NT2/D1 (cell line): ENCODE measurements around the gene P2RX6.
A peak's percentile ranks its signal among the peaks of the same experiment; 100 is the strongest.
"Not testable (repeated sequence)": the region's sequence is repeated elsewhere in the genome, so short reads cannot be mapped to it uniquely, and the experiment has no call there.

Experiments
- DNase-seq: peaks from one replicate; pipeline ENCODE4 v3.0.0-alpha.2; 2011; ENCODE audit warnings: low read depth, low spot score
- H3K27me3 ChIP-seq: 2 replicates; pipeline ENCODE4 v1.6.0; 2011; ENCODE audit warnings: mild to moderate bottlenecking; ENCODE audit not compliant: insufficient read length, insufficient read depth
- H3K36me3 ChIP-seq: 2 replicates; pipeline ENCODE4 v1.6.1; 2011; ENCODE audit warnings: mild to moderate bottlenecking, low read length, mixed read lengths; ENCODE audit not compliant: insufficient read depth, insufficient read length
- H3K4me1 ChIP-seq: 2 replicates; pipeline ENCODE4 v1.5.1; 2011; ENCODE audit not compliant: insufficient read depth, insufficient read length
- H3K4me3 ChIP-seq: 2 replicates; pipeline ENCODE4 v1.5.1; 2011; ENCODE audit warnings: low read depth; ENCODE audit not compliant: insufficient read length
- H3K9ac ChIP-seq: 2 replicates; pipeline ENCODE4 v1.6.0; 2011; ENCODE audit warnings: low read depth; ENCODE audit not compliant: insufficient read length
- H3K9me3 ChIP-seq: 2 replicates; pipeline ENCODE4 v1.5.1; 2011; ENCODE audit warnings: mild to moderate bottlenecking, low read length; ENCODE audit not compliant: insufficient read depth
- SUZ12 ChIP-seq: IDR thresholded peaks from 2 replicates; pipeline ENCODE4 v1.6.1; 2011; ENCODE audit not compliant: insufficient read length, insufficient read depth; ENCODE audit errors: extremely low read depth
- YY1 ChIP-seq: IDR thresholded peaks from 2 replicates; pipeline ENCODE4 v1.6.1; 2011; ENCODE audit not compliant: insufficient read length, insufficient read depth
- ZNF274 ChIP-seq: IDR thresholded peaks from 2 replicates; pipeline ENCODE4 v1.6.1; 2011; ENCODE audit warnings: mild to moderate bottlenecking, low read depth, low read length

Gene P2RX6

GRCh38 chr22:21034989-21035388, 20.0 kb downstream of the P2RX6 start:
- Histone ChIP-seq H3K9me3 (no peaks in the 10 kb centered on the region), H3K4me3 (no peak overlapping the region), H3K27me3 (peaks cover 18% of the 10 kb centered on the region), H3K9ac (no peak overlapping the region), H3K36me3 (no peaks in the 10 kb centered on the region), H3K4me1 (peaks cover 8% of the 10 kb centered on the region)
- TF ChIP-seq SUZ12 (no peak), ZNF274 (no peak), YY1 (no peak)
- DNase-seq = no peak

GRCh38 chr22:21038405-21038804, 23.4 kb downstream of the P2RX6 start:
- DNase-seq = no peak
- TF ChIP-seq YY1 (no peak), SUZ12 (no peak), ZNF274 (no peak)
- no peak overlapping the region for H3K4me3 ChIP-seq

GRCh38 chr22:21039158-21039557, 24.2 kb downstream of the P2RX6 start:
- H3K4me1 ChIP-seq, H3K9me3 ChIP-seq, H3K36me3 ChIP-seq, H3K9ac ChIP-seq, H3K4me3 ChIP-seq, DNase-seq, H3K27me3 ChIP-seq: not testable (repeated sequence)

More at GRCh38 chr22:21038405-21038804, 23.4 kb downstream of the P2RX6 start:
- H3K9me3 ChIP-seq = no peaks in the 10 kb centered on the region
- H3K9ac ChIP-seq = no peak overlapping the region
- peaks cover 5% of the 10 kb centered on the region for H3K27me3 ChIP-seq
- H3K4me1 ChIP-seq = peaks cover 1% of the 10 kb centered on the region
- H3K36me3 ChIP-seq = no peaks in the 10 kb centered on the region

- TF ChIP-seq SUZ12 (no peak), ZNF274 (no peak), YY1 (no peak)
- Histone ChIP-seq H3K27me3 (peaks cover 7% of the 10 kb centered on the region), H3K4me3 (no peak overlapping the region), H3K36me3 (no peaks in the 10 kb centered on the region), H3K9me3 (no peaks in the 10 kb centered on the region), H3K4me1 (peaks cover 6% of the 10 kb centered on the region), H3K9ac (no peak overlapping the region)
- no peak for DNase-seq
Measured at GRCh38 chr22:21041937-21042336, 27.0 kb downstream of the P2RX6 start.

- no peak overlapping the region for H3K9ac ChIP-seq
- H3K4me3 ChIP-seq = no peak overlapping the region
- H3K4me1 ChIP-seq = peaks cover 6% of the 10 kb centered on the region
- H3K27me3 ChIP-seq = peaks cover 7% of the 10 kb centered on the region
- TF ChIP-seq ZNF274 = no peak
- TF ChIP-seq YY1 = no peak
- no peak for TF ChIP-seq SUZ12
- no peaks in the 10 kb centered on the region for H3K9me3 ChIP-seq
- DNase-seq = no peak
- no peaks in the 10 kb centered on the region for H3K36me3 ChIP-seq
Measured at GRCh38 chr22:21042978-21043859, 28.3 kb downstream of the P2RX6 start.

- Histone ChIP-seq H3K9me3 (no peaks in the 10 kb centered on the region), H3K4me3 (no peak overlapping the region), H3K4me1 (peaks cover 6% of the 10 kb centered on the region), H3K36me3 (no peaks in the 10 kb centered on the region), H3K9ac (no peak overlapping the region), H3K27me3 (peaks cover 7% of the 10 kb centered on the region)
- no peak for DNase-seq
- TF ChIP-seq SUZ12 (no peak), ZNF274 (no peak), YY1 (no peak)
Measured at GRCh38 chr22:21043860-21044535, 29.0 kb downstream of the P2RX6 start.

GRCh38 chr22:21044931-21045584, 30.1 kb downstream of the P2RX6 start:
- TF ChIP-seq SUZ12 (no peak), ZNF274 (no peak), YY1 (no peak)
- peak; percentile 9 for DNase-seq
- Histone ChIP-seq H3K4me1 (peaks cover 6% of the 10 kb centered on the region), H3K9me3 (no peaks in the 10 kb centered on the region), H3K27me3 (peaks cover 7% of the 10 kb centered on the region), H3K9ac (peak overlapping the region; percentile 51), H3K36me3 (no peaks in the 10 kb centered on the region), H3K4me3 (peak overlapping the region; percentile 47)
